T-helper 1 cell treated with Interleukin-12 subunit alpha and Interleukin-12 subunit beta and Interleukin-4 antibody, amounts not matched to agents 30 μg/mL and 1 μg/mL, for 36 hours (primary cell): ENCODE data around the gene NELFB.
A peak's percentile ranks its signal among the peaks of the same experiment; 100 is the strongest.

ENCODE experiments used
- H3K27ac Mint-ChIP-seq: one replicate; pipeline ENCODE4 v1.8.0; 2021; ENCODE audit warnings: mild to moderate bottlenecking, mixed read lengths
- H3K27me3 Mint-ChIP-seq: one replicate; pipeline ENCODE4 v1.8.0; 2021; ENCODE audit warnings: low read depth, mixed read lengths
- H3K36me3 Mint-ChIP-seq: one replicate; pipeline ENCODE4 v1.8.0; 2021; ENCODE audit warnings: low read depth, mixed read lengths
- H3K4me1 Mint-ChIP-seq: one replicate; pipeline ENCODE4 v1.8.0; 2021; ENCODE audit warnings: low read depth, mixed read lengths
- H3K4me3 Mint-ChIP-seq: one replicate; pipeline ENCODE4 v1.8.0; 2021; ENCODE audit warnings: mild to moderate bottlenecking, moderate library complexity, mixed read lengths
- H3K9me3 Mint-ChIP-seq: one replicate; pipeline ENCODE4 v1.8.0; 2021; ENCODE audit warnings: mixed read lengths

The NELFB gene

GRCh38 chr9:137317718-137318511 lies 62.8 kb downstream of the NELFB start:
- Mint-ChIP-seq H3K27me3 (no peaks in the 10 kb centered on the region), H3K27ac (no peak overlapping the region), H3K4me3 (no peak overlapping the region)

DNA sequence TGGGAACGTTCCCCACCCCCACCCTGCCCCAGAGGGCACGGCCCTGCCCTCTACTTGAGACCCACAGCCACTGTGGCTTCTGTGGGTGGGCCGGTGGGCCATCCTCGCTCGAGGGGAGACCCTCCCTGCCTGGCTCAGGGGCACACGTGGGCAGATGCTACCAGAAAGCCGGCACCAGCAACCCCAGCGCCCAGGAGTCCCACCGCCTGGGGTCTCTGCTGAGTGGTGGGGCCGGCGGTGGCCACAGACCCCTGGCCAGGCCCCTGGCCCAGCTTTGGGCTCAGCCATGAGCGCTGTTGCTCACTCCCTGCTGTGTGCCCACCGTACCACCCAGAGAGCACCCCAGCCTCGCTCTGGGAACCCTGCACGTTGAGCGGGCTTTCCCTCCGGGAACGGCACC lies 63.5 kb downstream of the NELFB start:
- no peak overlapping the region for H3K27ac Mint-ChIP-seq
- H3K9me3 Mint-ChIP-seq, result no peaks in the 10 kb centered on the region
- no peaks in the 10 kb centered on the region for H3K27me3 Mint-ChIP-seq
- peaks cover 4% of the 10 kb centered on the region for H3K4me1 Mint-ChIP-seq
- H3K4me3 Mint-ChIP-seq, result no peak overlapping the region
- no peaks in the 10 kb centered on the region for H3K36me3 Mint-ChIP-seq

More at GRCh38 chr9:137317718-137318511, 62.8 kb downstream of the NELFB start:
- Mint-ChIP-seq H3K4me1 (peaks cover 4% of the 10 kb centered on the region), H3K9me3 (no peaks in the 10 kb centered on the region), H3K36me3 (no peaks in the 10 kb centered on the region)

- Mint-ChIP-seq H3K9me3 (no peaks in the 10 kb centered on the region), H3K27ac (no peak overlapping the region), H3K4me3 (no peak overlapping the region), H3K4me1 (peaks cover 4% of the 10 kb centered on the region), H3K36me3 (no peaks in the 10 kb centered on the region), H3K27me3 (no peaks in the 10 kb centered on the region)
These were observed 64.0 kb downstream of the NELFB start for GRCh38 chr9:137319011-137319738.

GRCh38 chr9:137319739-137320551 lies 64.8 kb downstream of the NELFB start:
- Mint-ChIP-seq H3K27me3 (no peaks in the 10 kb centered on the region), H3K4me3 (no peak overlapping the region), H3K4me1 (peaks cover 4% of the 10 kb centered on the region), H3K27ac (no peak overlapping the region), H3K9me3 (no peaks in the 10 kb centered on the region), H3K36me3 (no peaks in the 10 kb centered on the region)

GRCh38 chr9:137320555-137321384 lies 65.6 kb downstream of the NELFB start:
- Mint-ChIP-seq H3K9me3 (no peaks in the 10 kb centered on the region), H3K4me1 (peaks cover 5% of the 10 kb centered on the region), H3K27me3 (no peaks in the 10 kb centered on the region), H3K36me3 (no peaks in the 10 kb centered on the region), H3K4me3 (no peak overlapping the region), H3K27ac (peak overlapping the region; percentile 57)

DNA sequence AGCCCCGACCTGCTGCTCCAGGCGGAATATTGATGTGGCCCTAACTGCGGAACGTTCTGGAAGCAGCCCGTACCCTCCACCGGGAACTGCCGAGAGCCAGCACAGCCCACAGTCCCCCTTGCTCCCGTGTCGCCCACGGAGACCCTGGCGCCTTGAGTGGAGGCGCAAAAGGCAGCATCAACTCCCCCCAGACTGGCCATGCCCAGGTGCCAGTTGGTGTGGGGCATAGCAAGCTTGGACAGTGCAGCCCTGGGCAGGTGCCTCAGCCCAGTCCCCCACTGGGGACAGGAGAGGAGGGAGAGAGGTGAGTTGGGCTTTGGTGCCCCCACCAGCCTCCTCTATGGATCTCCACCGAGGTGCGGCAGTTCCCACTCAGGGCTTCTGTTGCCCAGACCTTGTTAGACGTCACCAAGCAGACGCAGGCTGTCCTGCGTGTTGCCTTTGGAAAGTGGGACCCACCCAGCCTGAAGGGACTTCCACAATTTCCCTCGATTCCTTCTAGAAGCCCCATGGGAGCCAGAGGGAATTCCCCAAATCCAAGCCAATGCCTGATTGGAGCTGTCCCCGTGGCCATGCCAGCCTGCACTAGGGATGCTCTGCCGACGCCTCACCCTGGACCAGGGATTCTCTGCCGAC lies 66.7 kb downstream of the NELFB start:
- Mint-ChIP-seq H3K4me3 (no peak overlapping the region), H3K36me3 (no peaks in the 10 kb centered on the region), H3K27me3 (no peaks in the 10 kb centered on the region), H3K9me3 (peaks cover 3% of the 10 kb centered on the region), H3K27ac (no peak overlapping the region), H3K4me1 (peaks cover 11% of the 10 kb centered on the region)
